ENCODE measurements around the gene CCDC150.

Gene CCDC150

DNA sequence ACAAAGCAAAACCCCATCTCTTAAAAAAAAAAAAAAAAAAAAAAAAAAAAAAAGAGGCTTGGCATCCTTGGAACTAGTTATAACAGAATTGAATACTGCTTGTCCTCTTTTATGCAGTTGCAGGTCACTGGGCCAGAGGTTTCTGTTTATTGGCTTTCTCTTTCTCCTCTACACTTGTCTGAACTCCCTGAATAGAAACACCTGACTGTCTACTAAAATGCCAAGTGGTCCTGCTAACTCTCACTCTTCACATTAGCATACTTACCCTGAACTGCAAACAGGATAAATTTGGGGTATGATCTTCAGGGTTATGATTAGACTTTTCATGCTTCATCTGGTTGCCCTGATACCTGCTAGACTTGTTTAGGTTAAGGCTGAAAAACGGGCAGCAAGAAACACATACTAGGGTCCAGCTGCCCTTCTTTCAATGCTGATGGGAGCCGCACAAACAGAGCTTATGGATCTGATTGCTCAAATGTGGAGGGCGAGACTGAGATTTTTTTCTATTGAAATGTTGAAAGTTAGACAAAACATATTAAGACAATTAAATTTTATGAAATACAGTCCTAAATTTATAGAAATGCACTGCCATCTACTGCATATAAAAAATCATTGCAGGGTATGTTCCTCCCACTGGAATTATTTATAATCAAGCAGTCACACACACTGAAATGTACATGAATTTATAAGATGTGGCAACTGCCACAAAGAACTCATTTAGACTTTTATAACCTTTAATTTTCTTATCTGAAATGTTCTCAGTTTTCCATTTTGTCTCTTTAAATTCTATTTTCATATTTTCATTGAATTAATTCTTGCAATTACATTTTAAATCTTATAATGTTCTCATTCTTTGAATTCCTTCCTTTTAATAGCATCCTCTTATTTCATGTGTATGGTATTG lies 119.2 kb downstream of the CCDC150 start:
- POLR2A ChIA-PET, result interaction anchor here (0.5 to 0.6 kb wide), 2 partner anchors 19 to 33 kb away, joined by 4 read pairs; no protein-coding TSS in a partner anchor
- TF ChIP-seq, protein P1, sequence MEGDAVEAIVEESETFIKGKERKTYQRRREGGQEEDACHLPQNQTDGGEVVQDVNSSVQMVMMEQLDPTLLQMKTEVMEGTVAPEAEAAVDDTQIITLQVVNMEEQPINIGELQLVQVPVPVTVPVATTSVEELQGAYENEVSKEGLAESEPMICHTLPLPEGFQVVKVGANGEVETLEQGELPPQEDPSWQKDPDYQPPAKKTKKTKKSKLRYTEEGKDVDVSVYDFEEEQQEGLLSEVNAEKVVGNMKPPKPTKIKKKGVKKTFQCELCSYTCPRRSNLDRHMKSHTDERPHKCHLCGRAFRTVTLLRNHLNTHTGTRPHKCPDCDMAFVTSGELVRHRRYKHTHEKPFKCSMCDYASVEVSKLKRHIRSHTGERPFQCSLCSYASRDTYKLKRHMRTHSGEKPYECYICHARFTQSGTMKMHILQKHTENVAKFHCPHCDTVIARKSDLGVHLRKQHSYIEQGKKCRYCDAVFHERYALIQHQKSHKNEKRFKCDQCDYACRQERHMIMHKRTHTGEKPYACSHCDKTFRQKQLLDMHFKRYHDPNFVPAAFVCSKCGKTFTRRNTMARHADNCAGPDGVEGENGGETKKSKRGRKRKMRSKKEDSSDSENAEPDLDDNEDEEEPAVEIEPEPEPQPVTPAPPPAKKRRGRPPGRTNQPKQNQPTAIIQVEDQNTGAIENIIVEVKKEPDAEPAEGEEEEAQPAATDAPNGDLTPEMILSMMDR (IDR thresholded peaks at IDR 0.05; ENCODE audit: control extremely low read depth, extremely low read depth, low read depth, missing control alignments), result peak; percentile 25
- CTCF ChIA-PET, result interaction anchor here (0.7 to 2.1 kb wide), 4 partner anchors 8 to 680 kb away, joined by 3 to 15 read pairs (median 4); no protein-coding TSS in a partner anchor
- DNase-seq (ENCODE audit: extremely low spot score), result no peak

DNA sequence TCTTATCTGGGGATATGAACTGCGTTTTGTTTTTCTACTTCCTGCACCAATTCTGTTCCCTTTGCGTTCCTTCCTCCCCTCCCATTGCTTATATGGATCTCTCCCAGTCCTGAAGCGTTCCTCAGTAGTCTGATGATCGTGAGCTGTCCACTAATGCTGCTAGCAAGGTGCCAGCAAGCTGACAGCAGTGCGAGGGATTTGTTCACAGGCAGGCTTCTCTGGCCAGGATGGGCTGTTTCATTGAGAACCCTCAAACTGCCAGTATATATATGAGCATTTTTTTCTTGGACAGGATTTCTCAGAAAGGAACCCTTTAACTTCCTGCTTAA lies 119.8 kb downstream of the CCDC150 start:
- TF ChIP-seq, protein P1 (IDR thresholded peaks at IDR 0.05; ENCODE audit: control extremely low read depth, extremely low read depth, low read depth, missing control alignments), result no peak
- ChIA-PET POLR2A (no interaction called here), CTCF (interaction anchor here (0.9 to 2.1 kb wide), 5 partner anchors 8 to 681 kb away, joined by 3 to 15 read pairs (median 4); no protein-coding TSS in a partner anchor)
- no peak for DNase-seq (ENCODE audit: extremely low spot score)

DNA sequence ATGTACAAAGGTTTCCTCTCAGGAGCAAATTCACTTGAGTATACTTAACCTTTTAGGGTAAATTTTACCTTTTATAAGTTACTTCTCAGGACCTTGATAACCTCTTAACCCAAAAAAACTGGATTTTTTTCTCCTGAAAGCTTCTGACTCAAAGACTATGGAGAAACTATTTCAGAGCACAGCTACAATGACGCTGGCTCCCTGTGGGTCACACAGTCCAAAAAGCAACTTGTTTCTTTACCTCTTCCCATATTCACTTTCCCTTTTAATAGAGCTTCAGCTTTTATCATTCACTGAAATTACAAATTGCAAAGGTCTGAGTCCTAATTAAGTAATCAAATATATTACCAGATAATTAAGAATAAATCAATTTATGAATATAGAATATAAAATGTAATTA lies 127.6 kb downstream of the CCDC150 start:
- ChIA-PET POLR2A (no interaction called here), CTCF (interaction anchor here (1.0 to 7.0 kb wide), 3 partner anchors 8 to 15 kb away, joined by 3 to 55 read pairs (median 4); no protein-coding TSS in a partner anchor)
- TF ChIP-seq, protein P1 (IDR thresholded peaks at IDR 0.05; ENCODE audit: control extremely low read depth, extremely low read depth, low read depth, missing control alignments), result no peak
- no peak for DNase-seq (ENCODE audit: extremely low spot score)
